Hematopoietic multipotent progenitor cell treated with erythropoietin and hydrocortisone succinate and interleukin-3 and kit ligand, for 6 days (in vitro differentiated cells): Measurements from ENCODE around the gene PARVA.

Experiments used
- DNase-seq: peaks from one replicate; pipeline ENCODE4 v3.0.0-alpha.2; 2015

Gene PARVA

DNA sequence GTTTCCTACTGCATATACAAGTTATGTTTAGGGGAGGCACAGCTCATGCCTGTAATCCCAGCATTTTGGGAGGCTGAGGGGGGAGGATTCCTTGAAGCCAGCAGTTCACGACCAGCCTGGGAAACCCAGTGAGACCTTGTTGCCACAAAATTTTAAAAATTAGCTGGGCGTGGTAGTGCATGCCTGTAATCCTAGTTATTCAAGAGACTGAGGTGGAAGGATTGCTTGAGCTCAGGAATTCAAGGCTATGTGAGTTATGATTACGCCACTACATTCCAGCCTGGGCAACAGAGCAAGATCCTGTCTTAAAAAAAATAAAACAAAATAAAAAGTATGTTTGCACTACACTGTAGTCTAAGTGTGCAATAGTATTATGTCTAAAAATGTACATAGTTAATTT, 188.0 kb downstream of the PARVA start:
- DNase-seq = no peak

DNA sequence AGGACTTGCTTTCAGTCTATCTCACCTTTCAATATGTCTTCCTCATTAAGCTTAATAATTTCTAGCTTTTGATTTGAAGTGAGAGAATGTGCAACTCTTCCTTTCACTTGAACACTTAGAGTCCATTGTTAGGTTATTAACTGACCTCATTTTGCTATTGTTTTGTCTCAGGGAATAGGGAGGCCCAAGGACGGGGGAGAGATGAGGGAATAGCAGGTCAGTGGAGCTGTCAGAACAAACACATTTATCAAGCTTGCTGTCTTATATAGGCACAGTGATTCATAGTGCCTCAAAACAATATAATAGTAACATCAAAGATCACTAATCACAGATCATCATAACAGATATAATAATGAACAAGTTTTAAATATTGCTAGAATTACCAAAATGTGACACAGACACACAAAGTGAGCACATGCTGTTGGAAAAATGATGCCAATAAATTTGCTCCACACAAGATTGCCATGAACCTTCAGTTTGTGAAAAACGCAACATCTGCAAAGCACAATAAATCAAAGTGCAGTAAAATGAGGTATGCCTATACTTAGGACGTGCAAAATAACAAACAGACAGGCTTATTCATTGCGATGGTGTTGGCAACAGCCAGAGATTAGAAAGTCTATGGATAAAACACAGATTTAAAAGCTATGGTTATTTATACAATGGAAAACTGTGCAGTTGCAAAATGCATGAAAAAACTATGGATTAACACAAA, 190.5 kb downstream of the PARVA start:
- DNase-seq = no peak

DNA sequence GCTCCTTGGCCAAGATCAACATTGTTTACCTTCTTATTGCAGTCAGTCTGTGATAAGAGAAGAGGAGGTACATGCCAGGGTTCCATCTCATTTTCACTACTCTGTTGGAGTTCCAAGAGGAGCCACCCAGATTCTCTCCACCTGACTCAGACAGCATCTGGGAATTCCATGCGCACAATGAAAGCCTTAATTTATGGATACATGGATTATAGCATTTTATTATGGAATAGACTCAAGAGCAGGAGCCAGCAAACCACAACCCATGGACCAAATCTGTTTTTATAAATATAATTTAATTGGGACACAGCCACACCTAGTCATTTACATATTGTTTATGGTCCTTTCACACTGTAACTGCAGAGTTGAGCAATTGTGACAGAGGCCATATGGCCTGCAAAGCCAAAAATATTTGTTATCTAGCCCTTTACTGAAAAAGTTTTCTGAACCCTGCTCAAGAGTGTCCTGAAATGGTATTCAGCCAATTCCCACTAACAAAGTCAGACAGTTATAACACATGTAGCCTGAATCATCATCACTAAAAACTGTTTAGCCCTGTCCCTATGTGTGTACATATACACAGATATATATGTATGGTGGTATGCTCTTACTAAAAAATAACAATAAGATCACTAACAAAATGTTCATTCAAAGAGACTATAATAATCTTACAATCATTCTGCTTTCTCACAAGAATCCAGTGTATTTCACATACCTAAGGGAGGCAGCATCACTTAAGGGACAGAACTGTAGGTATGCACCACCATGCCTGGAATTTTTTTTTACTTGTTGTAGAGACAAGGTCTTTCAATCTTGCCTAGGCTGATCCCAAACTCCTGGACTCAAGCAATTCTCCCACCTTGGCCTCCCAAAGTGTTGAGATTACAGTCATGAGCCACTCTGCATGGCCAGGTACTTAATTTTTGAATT, 192.4 kb downstream of the PARVA start:
- no peak for DNase-seq

DNA sequence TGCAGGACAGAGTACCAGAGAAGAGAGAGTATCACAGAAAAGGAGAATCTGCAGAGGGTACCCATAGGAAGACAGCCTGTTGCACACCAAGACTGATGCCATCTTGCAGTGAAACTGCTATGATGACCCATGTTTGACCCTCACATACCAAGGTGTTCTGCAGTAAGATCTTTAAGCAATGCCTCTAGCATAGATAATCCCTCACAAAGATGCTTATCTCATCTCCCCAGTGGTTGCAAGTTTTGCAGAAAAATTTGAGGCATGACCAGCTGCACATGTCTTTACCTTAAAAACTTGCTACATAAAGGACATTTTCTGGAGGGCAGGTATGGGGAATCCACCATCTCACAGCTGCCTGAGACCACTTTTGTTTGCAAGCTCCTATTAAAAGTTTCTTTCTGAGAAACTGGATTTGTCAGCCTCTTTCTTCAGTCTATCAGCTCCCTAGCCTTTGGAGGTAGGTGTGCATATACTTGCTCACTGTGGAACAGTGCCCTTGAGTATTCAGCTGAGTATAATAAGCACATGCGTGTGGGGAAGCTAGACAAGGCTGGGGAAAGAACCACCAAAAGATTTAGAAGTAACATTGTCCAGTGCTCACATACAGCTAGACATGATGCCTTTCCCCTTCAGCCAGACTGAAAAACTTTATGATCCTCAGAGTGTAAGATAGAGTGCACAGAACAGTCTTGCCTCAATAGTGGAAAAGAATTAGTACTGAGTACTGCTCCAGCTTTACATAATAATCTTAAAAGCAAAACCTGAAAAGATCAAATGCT, 196.5 kb downstream of the PARVA start:
- no peak for DNase-seq

DNA sequence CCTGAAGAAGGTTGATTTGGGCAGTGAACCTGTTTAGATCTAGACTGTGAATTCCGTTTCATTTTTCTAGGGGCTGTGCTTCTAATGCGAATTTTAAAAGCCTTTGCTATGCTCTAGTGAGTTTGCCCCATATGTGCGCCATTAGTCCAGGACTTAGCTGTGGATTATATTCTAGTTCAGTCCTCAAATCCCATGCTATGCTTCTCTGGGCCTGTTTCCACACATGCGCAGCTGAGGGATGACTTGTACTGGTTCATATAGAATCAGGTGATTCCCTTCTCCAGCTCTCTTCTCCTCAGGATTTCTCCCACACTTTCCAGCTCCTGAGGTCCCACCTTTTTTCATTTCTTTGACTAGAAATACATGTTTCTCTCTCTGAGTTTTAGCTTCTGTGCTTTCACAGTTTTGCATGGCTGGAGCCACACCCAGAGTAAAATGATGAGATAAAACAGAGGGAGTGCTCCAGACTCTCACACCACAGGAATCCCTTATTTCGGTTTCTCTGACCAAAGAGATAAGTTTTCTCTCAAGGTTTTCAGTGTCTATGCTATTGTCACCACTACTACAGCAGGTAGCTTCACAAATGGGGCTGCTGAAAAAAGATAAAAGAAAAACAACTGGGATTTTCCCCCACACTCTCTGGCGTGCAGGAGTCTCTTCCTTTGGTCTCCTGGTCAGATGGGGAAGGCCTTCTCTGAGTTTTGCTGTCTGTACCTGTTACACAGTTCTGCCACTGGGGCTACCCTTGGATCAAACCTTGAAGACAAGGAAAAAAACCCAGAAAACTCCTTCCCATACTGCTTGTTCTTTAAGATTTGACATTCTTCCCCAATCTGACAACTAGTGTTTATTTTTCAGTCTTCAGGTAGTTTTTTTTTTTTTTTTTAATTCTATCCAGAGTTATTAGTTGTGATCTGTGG, 200.6 kb downstream of the PARVA start:
- peak; percentile 47 for DNase-seq

DNA sequence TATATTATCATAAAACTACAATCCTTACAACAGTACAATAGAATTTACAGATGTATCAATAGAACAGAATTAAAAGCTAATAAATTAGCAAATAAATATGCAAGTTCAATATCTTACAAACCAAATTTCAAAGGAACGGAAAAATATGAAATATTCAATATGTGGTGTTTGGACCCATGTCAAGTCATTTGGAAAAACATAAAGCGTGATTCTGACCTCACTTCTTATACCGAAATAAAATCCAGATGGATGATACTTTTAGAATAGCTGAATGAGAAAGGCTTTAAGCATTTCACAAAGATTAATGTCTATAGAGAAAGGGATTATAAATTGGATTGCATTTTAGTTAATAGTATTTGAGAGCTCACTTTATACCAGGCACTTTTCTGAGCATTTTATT, 204.0 kb downstream of the PARVA start:
- no peak for DNase-seq

DNA sequence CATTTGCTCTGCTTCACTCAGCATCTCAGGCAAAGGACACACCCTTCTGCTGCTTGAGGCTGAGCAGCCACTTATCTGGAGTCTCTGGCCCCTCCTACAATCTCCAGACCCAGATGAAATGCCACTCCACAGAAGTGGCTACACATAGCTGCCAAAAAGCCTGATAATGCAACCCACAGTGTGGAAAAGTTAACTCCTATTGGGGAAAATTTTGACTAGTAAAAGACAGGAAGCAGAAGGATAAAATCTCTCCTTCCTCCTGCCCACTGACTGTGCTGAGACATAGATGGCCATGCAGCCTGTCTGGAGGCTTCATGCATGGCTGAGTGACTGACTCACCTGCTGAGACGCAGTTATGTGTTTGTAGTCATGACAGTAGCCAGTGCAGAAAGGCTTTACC, 204.6 kb downstream of the PARVA start:
- DNase-seq = peak; percentile 18
